ENCODE measurements around the gene BCL2L1. TPM values are rescaled to one million over a fixed set of nuclear protein-coding genes. Genes with fewer than 3 reads are reported as not detected.
A peak's percentile ranks its signal among the peaks of the same experiment; 100 is the strongest.

Gene BCL2L1
- total RNA-seq, 1 donor from 2014 or later, result 60.4 TPM

GRCh38 chr20:31694842-31695593, 27.6 kb downstream of the BCL2L1 start:
- CTCF ChIA-PET, result interaction anchor here (1.4 kb wide), 1 partner anchor 29 kb away, joined by 4 read pairs; no protein-coding TSS in a partner anchor
- no peak for ATAC-seq (ENCODE audit: low read depth)
- peaks cover 44% of the 10 kb centered on the region for H3K36me3 Mint-ChIP-seq (ENCODE audit: low read depth)
- H3K4me1 Mint-ChIP-seq, result peaks cover 53% of the 10 kb centered on the region
- no peak for TF ChIP-seq CTCF (IDR thresholded peaks at IDR 0.05)
- no peak overlapping the region for H3K4me3 Mint-ChIP-seq
- peak overlapping the region; percentile 14 for H3K27ac Mint-ChIP-seq
- H3K9me3 Mint-ChIP-seq, result no peaks in the 10 kb centered on the region
- no peak for DNase-seq
- POLR2A ChIA-PET, result no interaction called here
- intact Hi-C loops (cut with micrococcal nuclease), result no loop called here
- H3K27me3 Mint-ChIP-seq, result no peaks in the 10 kb centered on the region

DNA sequence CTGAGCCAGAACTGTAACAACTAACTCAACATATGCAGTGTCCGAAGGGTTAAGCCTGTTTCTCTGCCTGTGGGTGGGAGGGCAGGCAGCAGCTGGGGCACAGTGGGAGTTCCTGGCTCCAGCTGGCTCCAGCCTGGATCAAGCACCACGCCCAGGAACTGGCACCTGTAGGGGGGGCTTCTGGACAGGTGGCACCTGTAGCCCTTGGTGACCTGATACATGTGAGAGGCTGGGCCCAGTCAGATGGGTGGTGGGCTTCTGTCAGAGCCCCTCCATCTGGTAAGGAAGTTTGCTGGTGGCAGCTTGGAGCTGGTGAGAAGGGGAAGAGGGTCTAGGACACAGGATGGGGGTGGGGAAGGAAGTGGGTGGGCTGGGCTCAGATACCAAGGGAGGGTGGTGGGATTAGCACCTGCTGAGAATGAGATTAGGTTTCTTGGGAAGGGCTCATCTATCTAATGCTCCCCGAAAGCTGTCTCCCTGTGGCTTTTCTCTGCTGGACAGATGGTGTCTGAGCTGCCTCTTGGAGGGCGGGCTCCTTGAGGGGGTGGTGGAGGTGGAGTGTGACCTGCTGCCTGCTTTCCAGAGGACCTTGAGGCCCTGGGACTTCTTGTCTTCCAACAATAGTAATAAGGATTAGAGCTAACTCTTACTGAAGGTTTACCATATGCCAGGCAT, 28.5 kb downstream of the BCL2L1 start:
- no peak for TF ChIP-seq CTCF (IDR thresholded peaks at IDR 0.05)
- Mint-ChIP-seq H3K9me3 (no peaks in the 10 kb centered on the region), H3K36me3 (ENCODE audit: low read depth) (peaks cover 41% of the 10 kb centered on the region), H3K4me1 (peaks cover 46% of the 10 kb centered on the region), H3K27me3 (no peaks in the 10 kb centered on the region), H3K27ac (no peak overlapping the region), H3K4me3 (no peak overlapping the region)
- CTCF ChIA-PET, result interaction anchor here (1.4 kb wide), 1 partner anchor 29 kb away, joined by 4 read pairs; no protein-coding TSS in a partner anchor
- ATAC-seq (ENCODE audit: low read depth) (no peak), DNase-seq (no peak)
- intact Hi-C loops (cut with micrococcal nuclease), result no loop called here
- POLR2A ChIA-PET, result interaction anchor here (0.9 to 1.1 kb wide), 2 partner anchors 10 to 28 kb away, joined by 3 to 7 read pairs; no protein-coding TSS in a partner anchor

- peaks cover 44% of the 10 kb centered on the region for H3K4me1 Mint-ChIP-seq
- no peak overlapping the region for H3K4me3 Mint-ChIP-seq
- H3K27me3 Mint-ChIP-seq, result no peaks in the 10 kb centered on the region
- DNase-seq (no peak), ATAC-seq (ENCODE audit: low read depth) (no peak)
- no peaks in the 10 kb centered on the region for H3K9me3 Mint-ChIP-seq
- H3K36me3 Mint-ChIP-seq (ENCODE audit: low read depth), result peaks cover 41% of the 10 kb centered on the region
- TF ChIP-seq CTCF (IDR thresholded peaks at IDR 0.05), result no peak
- intact Hi-C loops (cut with micrococcal nuclease), result no loop called here
- H3K27ac Mint-ChIP-seq, result peak overlapping the region; percentile 12
- POLR2A ChIA-PET, result interaction anchor here (0.9 to 1.1 kb wide), 2 partner anchors 9 to 28 kb away, joined by 3 to 7 read pairs; no protein-coding TSS in a partner anchor
- CTCF ChIA-PET, result interaction anchor here (1.4 kb wide), 1 partner anchor 30 kb away, joined by 4 read pairs; no protein-coding TSS in a partner anchor
These were observed 29.3 kb downstream of the BCL2L1 start for GRCh38 chr20:31693402-31693801.

DNA sequence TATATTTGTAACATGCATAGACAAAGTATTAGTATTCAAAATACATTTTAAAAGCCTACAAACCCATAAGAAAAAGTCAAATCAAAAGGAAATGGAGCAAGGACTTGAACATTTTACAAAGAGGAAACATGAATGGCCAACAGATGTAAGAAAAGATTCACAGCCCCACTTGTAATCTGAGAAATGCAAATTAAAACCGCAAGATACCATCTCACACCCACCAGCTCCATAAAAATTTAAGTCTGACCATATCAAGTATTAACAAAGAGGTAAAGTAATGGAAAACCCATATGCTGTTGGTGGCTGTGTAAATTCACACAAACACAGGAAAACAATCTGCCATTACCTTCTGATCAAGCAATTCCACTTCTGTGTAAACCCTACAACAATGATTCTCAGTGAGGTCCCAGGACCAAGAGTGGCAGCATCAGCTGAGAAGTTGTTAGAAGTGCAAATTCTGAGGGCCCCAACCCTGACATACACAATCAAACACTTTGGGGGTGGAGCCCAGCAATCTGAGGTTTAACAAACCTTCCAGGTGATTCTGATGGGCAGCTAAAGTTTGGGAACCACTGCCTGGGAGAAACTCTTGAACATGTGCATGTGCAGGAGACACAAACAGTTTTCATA, 30.9 kb downstream of the BCL2L1 start:
- Mint-ChIP-seq H3K36me3 (ENCODE audit: low read depth) (peaks cover 46% of the 10 kb centered on the region), H3K9me3 (no peaks in the 10 kb centered on the region), H3K27ac (peak overlapping the region; percentile 76), H3K27me3 (no peaks in the 10 kb centered on the region), H3K4me1 (peaks cover 42% of the 10 kb centered on the region), H3K4me3 (peak overlapping the region; percentile 42)
- no peak for TF ChIP-seq CTCF (IDR thresholded peaks at IDR 0.05)
- ATAC-seq (ENCODE audit: low read depth) (peak; percentile 42), DNase-seq (no peak)
- CTCF ChIA-PET, result interaction anchor here (1.8 to 1.9 kb wide), 2 partner anchors 30 to 32 kb away, joined by 6 to 7 read pairs; no protein-coding TSS in a partner anchor
- POLR2A ChIA-PET, result interaction anchor here (0.6 to 1.6 kb wide), 5 partner anchors 16 to 47 kb away, joined by 3 to 7 read pairs (median 4); no protein-coding TSS in a partner anchor
- intact Hi-C loops (cut with micrococcal nuclease), result no loop called here

All from activated B cell treated with CpG ODN at 0.5 μM for 24 hours (primary cell).